HFFc6 (cell line): ENCODE results near the gene TXNDC2. TPM values are rescaled to one million over a fixed set of nuclear protein-coding genes. Genes with fewer than 3 reads are reported as not detected.

ENCODE experiments used
- DNase-seq: peaks from one replicate; pipeline ENCODE4 v3.0.0-alpha.2; 2018
- H3K27ac Mint-ChIP-seq: 2 replicates; pipeline ENCODE4 v1.8.0; 2020; ENCODE audit warnings: mild to moderate bottlenecking, mixed read lengths
- H3K27me3 Mint-ChIP-seq: 2 replicates; pipeline ENCODE4 v1.8.0; 2021; ENCODE audit warnings: mild to moderate bottlenecking, moderate library complexity, mixed read lengths; ENCODE audit not compliant: insufficient read depth
- H3K36me3 Mint-ChIP-seq: 2 replicates; pipeline ENCODE4 v1.8.0; 2021; ENCODE audit warnings: low read depth, mixed read lengths
- H3K4me1 Mint-ChIP-seq: 2 replicates; pipeline ENCODE4 v1.8.0; 2020; ENCODE audit warnings: low read depth, mixed read lengths
- H3K4me3 Mint-ChIP-seq: 2 replicates; pipeline ENCODE4 v1.8.0; 2020; ENCODE audit warnings: mild to moderate bottlenecking, moderate library complexity, mixed read lengths
- H3K9me3 Mint-ChIP-seq: 2 replicates; pipeline ENCODE4 v1.8.0; 2020; ENCODE audit warnings: mild to moderate bottlenecking, mixed read lengths
- total RNA-seq, 6 experiments: library from RNA; stranded (reverse); fragmentation: NEBNext Ultra II Directional; extraction: Animal tissue kit (Norgen Biotek cat#: 25700); gene quantifications; 2 replicates in 1 of 6; 3 replicates in 5 of 6; pipeline ENCODE4 v1.2.3, GENCODE V29; 2021
- TF ChIP-seq, protein P1 (sequence below): fragments of 200-600 bp; sonication (generic); IDR thresholded peaks from 2 replicates; pipeline ENCODE4 v1.5.0; 2021; ENCODE audit warnings: antibody characterized with exemption, mild to moderate bottlenecking

Gene TXNDC2
- total RNA-seq, 6 experiments from 2014 or later, result 0.14 to 0.34 (median 0.18) TPM; not detected in 3

DNA sequence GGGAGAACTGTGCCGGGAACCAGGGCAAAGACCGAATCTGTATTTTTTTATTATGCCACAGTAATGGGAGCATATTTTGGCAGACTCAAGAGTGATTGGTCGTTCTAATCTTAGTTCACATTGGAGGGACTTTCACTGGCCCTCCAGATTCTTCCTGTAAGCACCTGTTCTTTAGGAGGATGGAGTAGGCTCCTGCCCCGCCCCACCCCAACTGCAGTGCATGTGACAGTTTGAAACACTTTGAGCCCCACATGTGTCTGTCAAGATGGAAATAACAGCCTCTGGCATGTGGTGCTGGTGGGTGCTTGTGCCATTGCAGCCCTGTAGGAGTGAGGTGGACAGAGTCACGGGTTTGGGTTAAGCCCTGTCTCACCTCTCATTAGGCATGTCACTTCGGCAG lies 43.3 kb upstream of the TXNDC2 start:
- Mint-ChIP-seq H3K36me3 (peaks cover 7% of the 10 kb centered on the region; the same call in 1 of the 2 replicates), H3K4me3 (no peak overlapping the region), H3K9me3 (no peaks in the 10 kb centered on the region), H3K4me1 (0 out of 2 replicates have a peak, but pooled peaks cover 7% of the 10 kb centered on the region), H3K27me3 (no peaks in the 10 kb centered on the region; the same call in 1 of the 2 replicates), H3K27ac (no peak overlapping the region)
- TF ChIP-seq, protein P1, sequence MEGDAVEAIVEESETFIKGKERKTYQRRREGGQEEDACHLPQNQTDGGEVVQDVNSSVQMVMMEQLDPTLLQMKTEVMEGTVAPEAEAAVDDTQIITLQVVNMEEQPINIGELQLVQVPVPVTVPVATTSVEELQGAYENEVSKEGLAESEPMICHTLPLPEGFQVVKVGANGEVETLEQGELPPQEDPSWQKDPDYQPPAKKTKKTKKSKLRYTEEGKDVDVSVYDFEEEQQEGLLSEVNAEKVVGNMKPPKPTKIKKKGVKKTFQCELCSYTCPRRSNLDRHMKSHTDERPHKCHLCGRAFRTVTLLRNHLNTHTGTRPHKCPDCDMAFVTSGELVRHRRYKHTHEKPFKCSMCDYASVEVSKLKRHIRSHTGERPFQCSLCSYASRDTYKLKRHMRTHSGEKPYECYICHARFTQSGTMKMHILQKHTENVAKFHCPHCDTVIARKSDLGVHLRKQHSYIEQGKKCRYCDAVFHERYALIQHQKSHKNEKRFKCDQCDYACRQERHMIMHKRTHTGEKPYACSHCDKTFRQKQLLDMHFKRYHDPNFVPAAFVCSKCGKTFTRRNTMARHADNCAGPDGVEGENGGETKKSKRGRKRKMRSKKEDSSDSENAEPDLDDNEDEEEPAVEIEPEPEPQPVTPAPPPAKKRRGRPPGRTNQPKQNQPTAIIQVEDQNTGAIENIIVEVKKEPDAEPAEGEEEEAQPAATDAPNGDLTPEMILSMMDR, result no peak
- DNase-seq, result no peak

DNA sequence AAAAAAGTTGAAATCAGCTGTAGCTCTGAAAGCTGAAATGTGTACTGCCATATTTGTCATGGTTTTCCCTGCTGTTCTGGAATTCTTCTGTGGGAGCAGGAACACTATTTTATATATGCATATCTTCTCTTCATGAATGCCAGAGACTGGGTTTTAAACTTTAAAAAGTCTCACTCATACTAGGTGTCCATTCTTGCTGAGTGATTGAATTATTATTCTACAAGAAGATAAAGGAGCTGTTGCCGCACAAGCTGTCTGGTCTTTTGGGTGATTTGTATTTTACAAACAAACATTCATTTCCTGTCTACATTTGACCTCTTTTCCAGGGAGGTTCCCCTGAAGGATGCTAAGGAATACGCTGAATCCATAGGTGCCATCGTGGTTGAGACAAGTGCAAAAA lies 40.5 kb upstream of the TXNDC2 start:
- Mint-ChIP-seq H3K36me3 (peaks cover 20% of the 10 kb centered on the region; the same call in 1 of the 2 replicates), H3K27me3 (no peaks in the 10 kb centered on the region; the same call in 1 of the 2 replicates), H3K27ac (no peak overlapping the region), H3K9me3 (no peaks in the 10 kb centered on the region), H3K4me1 (peaks cover 22% of the 10 kb centered on the region), H3K4me3 (no peak overlapping the region)
- TF ChIP-seq, protein P1, result no peak
- no peak for DNase-seq

DNA sequence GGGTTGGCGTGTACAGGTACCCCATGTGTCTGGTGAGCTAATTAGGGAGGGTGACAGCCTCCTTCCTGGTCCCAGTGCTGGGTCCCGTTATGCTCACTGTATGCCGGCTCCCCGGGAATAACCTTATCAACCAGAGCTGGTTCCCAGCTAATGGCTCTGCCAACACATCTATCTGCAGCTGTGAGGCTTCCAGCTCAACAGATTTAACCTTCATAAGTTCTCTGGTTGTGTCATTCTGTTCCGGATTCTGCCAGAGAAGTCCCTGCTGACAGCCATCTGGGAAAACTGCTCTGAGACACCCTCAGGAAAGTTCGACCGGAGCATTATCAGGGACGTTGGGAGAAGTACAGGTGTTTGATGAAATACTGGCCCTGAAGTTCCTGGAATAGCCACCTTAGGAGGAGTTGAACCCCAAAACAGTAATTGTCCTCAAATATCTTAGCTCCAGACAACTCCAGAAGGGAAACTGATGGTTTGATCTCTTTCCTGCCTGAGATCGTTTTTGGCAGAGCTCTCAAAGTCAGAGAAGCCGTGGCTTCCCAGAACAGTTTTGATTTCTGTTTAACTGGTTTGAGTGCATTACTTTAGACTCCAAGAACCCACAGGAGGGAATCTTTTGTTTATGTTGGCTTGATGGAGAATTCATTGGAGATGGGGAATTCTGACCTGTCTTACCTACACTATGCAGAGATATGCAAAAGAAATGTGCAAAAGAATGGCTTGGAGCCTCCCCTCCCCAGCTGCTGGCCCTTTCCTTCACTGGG lies 39.4 kb upstream of the TXNDC2 start:
- Mint-ChIP-seq H3K27ac (no peak overlapping the region; the same call in 1 of the 2 replicates), H3K4me1 (peaks cover 26% of the 10 kb centered on the region)

DNA sequence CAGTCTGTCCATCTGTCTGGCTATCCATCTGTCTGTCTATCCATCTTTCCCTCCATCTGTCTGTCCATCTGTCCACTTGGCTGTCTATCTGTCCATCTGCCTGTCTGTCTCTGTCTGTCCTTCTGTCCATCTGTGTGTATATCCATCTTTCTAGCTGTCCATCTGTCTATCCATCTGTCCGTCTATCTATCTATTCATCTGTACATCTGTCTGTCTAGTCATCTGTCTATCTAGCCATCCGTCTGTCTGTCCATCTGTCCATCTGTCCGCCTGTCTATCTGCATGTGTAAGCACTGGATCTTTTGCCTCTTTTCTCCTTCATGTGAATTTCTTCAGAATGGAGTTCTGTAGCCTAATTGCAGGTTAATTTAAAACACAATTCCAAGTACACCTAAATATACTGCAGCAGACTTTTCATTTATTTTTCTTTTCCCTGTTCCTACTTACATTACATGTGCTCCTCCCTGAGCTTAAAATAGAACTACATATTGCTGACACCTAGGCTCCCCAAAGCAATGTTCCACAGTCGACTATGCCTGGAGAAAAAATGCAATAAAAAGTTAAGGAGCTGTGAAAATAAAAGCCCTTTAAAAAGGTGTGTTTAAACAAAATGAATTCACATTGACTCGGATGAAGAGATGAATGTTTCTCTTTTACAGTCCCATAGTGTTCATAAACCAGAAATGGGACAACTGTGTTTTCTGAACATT lies 37.4 kb upstream of the TXNDC2 start:
- Mint-ChIP-seq H3K4me3 (no peak overlapping the region), H3K4me1 (peaks cover 26% of the 10 kb centered on the region), H3K27me3 (no peaks in the 10 kb centered on the region; the same call in 1 of the 2 replicates), H3K36me3 (peaks cover 23% of the 10 kb centered on the region; the same call in 1 of the 2 replicates), H3K27ac (no peak overlapping the region), H3K9me3 (no peaks in the 10 kb centered on the region)
- TF ChIP-seq, protein P1, result no peak
- no peak for DNase-seq

More for the DNA sequence above, 39.4 kb upstream of the TXNDC2 start:
- Mint-ChIP-seq H3K4me3 (no peak overlapping the region), H3K36me3 (peaks cover 20% of the 10 kb centered on the region; the same call in 1 of the 2 replicates), H3K27me3 (no peaks in the 10 kb centered on the region; the same call in 1 of the 2 replicates), H3K9me3 (no peaks in the 10 kb centered on the region)
- TF ChIP-seq, protein P1, result no peak
- DNase-seq, result no peak

DNA sequence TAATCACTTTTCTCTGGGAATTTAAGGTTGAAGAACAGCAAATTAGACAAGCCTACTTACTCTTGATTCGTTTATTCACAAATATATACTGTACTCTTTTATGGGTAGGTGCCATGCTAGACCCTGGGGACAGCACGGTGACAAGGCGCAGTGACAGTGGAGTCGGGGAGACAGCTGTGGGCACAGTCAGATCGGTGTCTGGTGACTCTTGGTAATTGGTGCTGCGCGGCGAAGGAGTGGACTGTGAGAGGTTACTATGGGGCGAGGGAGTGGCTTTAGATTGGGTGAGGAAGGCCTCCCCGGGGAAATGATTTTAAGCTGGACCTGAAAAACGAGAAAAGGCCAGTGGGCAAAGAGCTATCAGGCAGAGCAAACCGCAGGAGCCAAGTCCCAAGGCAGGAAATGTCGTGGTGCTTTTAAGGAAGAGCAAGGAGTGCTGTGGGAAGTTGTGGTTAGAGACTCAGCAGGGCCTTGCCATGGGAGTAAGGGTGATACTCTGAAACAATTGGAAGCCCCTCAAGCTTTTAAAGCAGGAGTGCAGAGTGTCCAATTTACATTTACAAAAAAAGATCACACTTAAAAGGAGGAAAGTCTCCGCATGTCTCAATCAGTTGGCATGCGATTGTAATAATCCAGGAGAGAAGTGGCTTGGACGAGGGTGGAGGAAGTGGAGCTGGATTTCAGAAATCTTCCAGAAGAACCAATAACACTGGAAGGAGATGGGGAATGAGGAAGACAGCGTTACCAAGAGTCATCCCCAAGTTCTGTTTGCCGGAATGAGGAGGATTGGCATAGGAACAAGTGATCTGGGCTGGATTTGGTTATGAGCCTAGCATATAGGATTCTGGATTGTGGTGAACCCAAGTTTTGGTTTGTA lies 36.1 kb upstream of the TXNDC2 start:
- Mint-ChIP-seq H3K9me3 (no peaks in the 10 kb centered on the region), H3K27me3 (peaks cover 2% of the 10 kb centered on the region; the same call in 1 of the 2 replicates), H3K36me3 (peaks cover 30% of the 10 kb centered on the region), H3K27ac (no peak overlapping the region), H3K4me3 (no peak overlapping the region), H3K4me1 (peaks cover 32% of the 10 kb centered on the region)
- TF ChIP-seq, protein P1, result no peak
- no peak for DNase-seq
